Spleen (tissue), 11 donors: ENCODE results near the gene SDC1. TPM values are rescaled to one million over a fixed set of nuclear protein-coding genes. Genes with fewer than 3 reads are reported as not detected.

ENCODE experiments used
- DNase-seq: peaks from one replicate; pipeline ENCODE4 v3.0.0-alpha.2; 2020
- H3K27ac ChIP-seq, 8 donors: fragments of 200-600 bp; sonication (generic) in 7 of 8; 1 replicate in 4 of 8; 2 replicates in 4 of 8; pipeline versions ENCODE4 v1.5.0 to v1.8.0; 2016 to 2021; ENCODE audit warnings: inconsistent platforms in 4 of 8, mild to moderate bottlenecking in 4 of 8, moderate library complexity in 1 of 8
- H3K27me3 ChIP-seq, 7 donors: fragments of 200-600 bp; sonication (generic) in 6 of 7; replicated peaks in 1 of 7; 1 replicate in 4 of 7; 2 replicates in 3 of 7; pipeline versions ENCODE4 v1.5.0 to v1.8.0; 2016 to 2021; ENCODE audit warnings: inconsistent platforms in 3 of 7, mild to moderate bottlenecking in 1 of 7
- H3K36me3 ChIP-seq, 6 donors: fragments of 200-600 bp; sonication (generic) in 5 of 6; 1 replicate in 4 of 6; 2 replicates in 2 of 6; pipeline versions ENCODE4 v1.5.0 to v1.8.0; 2016 to 2021; ENCODE audit warnings: inconsistent platforms in 2 of 6
- H3K4me1 ChIP-seq, 6 donors: fragments of 200-600 bp; sonication (generic) in 5 of 6; 1 replicate in 3 of 6; 2 replicates in 3 of 6; pipeline versions ENCODE4 v1.5.0 to v1.8.0; 2016 to 2021; ENCODE audit warnings: inconsistent platforms in 3 of 6
- H3K4me3 ChIP-seq, 8 donors: fragments of 200-600 bp; sonication (generic) in 7 of 8; 1 replicate in 4 of 8; 2 replicates in 4 of 8; pipeline versions ENCODE4 v1.5.0 to v1.8.0; 2016 to 2021; ENCODE audit warnings: inconsistent platforms in 4 of 8, mild to moderate bottlenecking in 4 of 8, moderate library complexity in 2 of 8
- H3K9me3 ChIP-seq, 8 donors: fragments of 200-600 bp; sonication (generic) in 7 of 8; 1 replicate in 4 of 8; 2 replicates in 4 of 8; pipeline versions ENCODE4 v1.5.0 to v1.8.0; 2016 to 2021; ENCODE audit warnings: inconsistent platforms in 4 of 8
- POLR2A ChIP-seq, 3 donors: fragments of 450-650 bp; IDR thresholded peaks; one replicate each; pipeline ENCODE4 v1.5.1; 2017; ENCODE audit warnings: antibody characterized with exemption in 3 of 3, mild to moderate bottlenecking in 1 of 3
- POLR2AphosphoS5 ChIP-seq, 3 donors: sonication (generic); formaldehyde crosslinking; IDR thresholded peaks; one replicate each; pipeline ENCODE4 v1.5.1; 2017; ENCODE audit warnings: antibody characterized with exemption in 3 of 3
- WGBS, 5 donors: extraction: QIAGEN DNeasy Blood & Tissue Kit in 3 of 5; methylation state at CpG; one replicate each; pipeline versions ENCODE4 v1.1.5 to v1.1.7; 2013 to 2018; 5-methylcytosine and 5-hydroxymethylcytosine counted together
- intact Hi-C: fragments of 100-400 bp; cut with DNase I; formaldehyde crosslinking; loops from one replicate; pipeline ENCODE4 v1.15.0; 2023; ENCODE audit warnings: low total_unique reads
- polyA plus RNA-seq, 3 donors: library from polyadenylated mRNA; stranded (reverse); fragments of 200-250 nt; gene quantifications; one replicate each; pipeline ENCODE4 v1.2.1, GENCODE V29; 2013
- total RNA-seq, 7 donors: library from RNA; depleted of rRNA in 3 of 7; stranded (reverse); fragments of >200 nt in 3 of 7; fragmentation: NEBNext Ultra II Directional in 4 of 7; extraction: Animal tissue kit (Norgen Biotek cat#: 25700) in 4 of 7; gene quantifications; one replicate each; pipeline versions ENCODE4 v1.1.0 to v1.2.1, GENCODE V29; 2016 to 2021
- TF ChIP-seq, protein P1 (sequence below), 11 experiments: fragments of 200-600 bp in 7 of 11; fragments of 450-650 bp in 4 of 11; sonication (generic) in 4 of 11; IDR thresholded peaks in 8 of 11; conservative IDR thresholded peaks in 3 of 11; 1 replicate in 7 of 11; 2 replicates in 4 of 11; pipeline versions ENCODE4 v1.4.0 to v1.8.0; 2016 to 2021; ENCODE audit warnings: antibody characterized with exemption in 11 of 11, inconsistent platforms in 4 of 11, mild to moderate bottlenecking in 1 of 11
- donor health status: healthy with polysubstance abuse.
- donor health status: DM: no; HTN: no; CAD: no; lungs with moderate emphysema.
- donor health status: DM: no; HTN: no; CAD: no.
- donor health status: Bipolar disorder and iron deficiency.
- donor health status: healthy.
- donor health status: DM: no; HTN: no; CAD: no.
- donor health status: DM: yes; HTN: yes; CAD: no.

SDC1 gene
- total and polyA plus RNA-seq, 10 donors = 0.54 to 43.8 (median 15.3) TPM

DNA sequence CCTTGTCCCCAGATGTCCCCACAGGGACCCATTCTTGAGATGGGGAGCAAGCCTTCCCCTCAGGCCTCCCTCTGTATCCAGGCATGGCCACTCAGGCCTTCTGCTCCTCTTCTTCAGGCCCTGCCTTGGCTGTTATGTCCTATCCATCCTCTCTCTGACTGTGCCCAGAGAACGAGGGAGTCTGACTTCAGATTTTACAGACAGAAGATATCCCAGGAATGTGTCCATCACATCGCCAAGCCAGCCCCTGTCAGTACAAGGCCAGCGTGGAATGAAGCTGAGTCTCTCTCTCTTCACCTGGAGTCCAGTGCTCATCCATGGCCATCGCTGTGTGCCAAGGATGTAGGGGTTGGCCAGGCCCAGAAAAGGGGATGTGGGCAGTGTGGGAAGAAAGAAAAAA lies 57.6 kb downstream of the SDC1 start:
- WGBS, 5 donors = 75 to 91% (median 83%) methylated on average over 4 of the region's 4 CpGs
- Histone ChIP-seq H3K9me3 (no peaks in the 10 kb centered on the region), H3K36me3 (no peaks in the 10 kb centered on the region), H3K27ac (no peak overlapping the region), H3K27me3 (peaks cover 0 to 19% (median 0%) of the 10 kb centered on the region in 7 donors), H3K4me3 (no peak overlapping the region), H3K4me1 (no peaks in the 10 kb centered on the region)
- intact Hi-C loops = no loop called here
- TF ChIP-seq POLR2AphosphoS5 (IDR thresholded peaks at IDR 0.05) (no peak), POLR2A (IDR thresholded peaks at IDR 0.05) (no peak)
- TF ChIP-seq, protein P1, sequence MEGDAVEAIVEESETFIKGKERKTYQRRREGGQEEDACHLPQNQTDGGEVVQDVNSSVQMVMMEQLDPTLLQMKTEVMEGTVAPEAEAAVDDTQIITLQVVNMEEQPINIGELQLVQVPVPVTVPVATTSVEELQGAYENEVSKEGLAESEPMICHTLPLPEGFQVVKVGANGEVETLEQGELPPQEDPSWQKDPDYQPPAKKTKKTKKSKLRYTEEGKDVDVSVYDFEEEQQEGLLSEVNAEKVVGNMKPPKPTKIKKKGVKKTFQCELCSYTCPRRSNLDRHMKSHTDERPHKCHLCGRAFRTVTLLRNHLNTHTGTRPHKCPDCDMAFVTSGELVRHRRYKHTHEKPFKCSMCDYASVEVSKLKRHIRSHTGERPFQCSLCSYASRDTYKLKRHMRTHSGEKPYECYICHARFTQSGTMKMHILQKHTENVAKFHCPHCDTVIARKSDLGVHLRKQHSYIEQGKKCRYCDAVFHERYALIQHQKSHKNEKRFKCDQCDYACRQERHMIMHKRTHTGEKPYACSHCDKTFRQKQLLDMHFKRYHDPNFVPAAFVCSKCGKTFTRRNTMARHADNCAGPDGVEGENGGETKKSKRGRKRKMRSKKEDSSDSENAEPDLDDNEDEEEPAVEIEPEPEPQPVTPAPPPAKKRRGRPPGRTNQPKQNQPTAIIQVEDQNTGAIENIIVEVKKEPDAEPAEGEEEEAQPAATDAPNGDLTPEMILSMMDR (IDR thresholded peaks at IDR 0.05 in 8 of 11, conservative IDR thresholded peaks at IDR 0.05 in 3 of 11) = no peak
- DNase-seq = no peak

DNA sequence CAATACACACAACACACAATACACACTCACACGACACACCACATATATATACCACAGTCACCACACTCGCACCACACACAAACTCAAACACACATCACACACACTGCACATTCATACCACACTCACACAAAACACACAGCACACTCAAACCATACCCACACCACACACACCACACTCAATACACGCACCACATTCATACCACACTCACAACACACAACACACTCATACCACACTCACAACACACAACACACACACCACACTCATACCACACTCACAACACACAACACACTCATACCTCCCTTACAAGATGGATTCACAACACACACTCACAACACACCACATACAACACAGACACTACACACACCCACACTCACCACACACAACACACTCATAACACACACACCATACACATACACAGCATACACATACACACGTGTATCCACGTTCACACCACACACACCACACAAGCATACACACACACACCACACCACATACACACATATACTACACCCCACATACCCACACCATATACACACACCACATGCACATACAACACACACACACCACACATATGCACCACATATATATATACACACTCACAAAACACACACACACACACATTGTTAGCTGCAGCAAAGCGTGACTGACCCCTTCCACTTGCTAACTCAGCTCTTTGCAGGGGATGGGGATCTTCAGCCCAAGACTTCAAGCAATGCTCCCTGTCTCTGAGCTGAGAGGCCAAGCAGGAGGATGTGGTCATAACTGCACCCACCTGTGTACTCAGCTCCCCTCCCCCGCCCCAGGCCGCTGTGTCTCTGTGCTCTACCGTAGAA lies 59.0 kb downstream of the SDC1 start:
- DNase-seq = no peak
- WGBS, 5 donors = 76 to 86% (median 83%) methylated on average over 9 of the region's 9 CpGs
- TF ChIP-seq POLR2AphosphoS5 (IDR thresholded peaks at IDR 0.05) = no peak
- no peak for TF ChIP-seq POLR2A (IDR thresholded peaks at IDR 0.05)
- TF ChIP-seq, protein P1 (IDR thresholded peaks at IDR 0.05 in 8 of 11, conservative IDR thresholded peaks at IDR 0.05 in 3 of 11) = no peak
- intact Hi-C loops = no loop called here
- Histone ChIP-seq H3K27ac (no peak overlapping the region), H3K27me3 (peaks cover 0 to 19% (median 3%) of the 10 kb centered on the region in 7 donors), H3K4me1 (no peaks in the 10 kb centered on the region), H3K9me3 (no peaks in the 10 kb centered on the region), H3K4me3 (no peak overlapping the region), H3K36me3 (no peaks in the 10 kb centered on the region)

DNA sequence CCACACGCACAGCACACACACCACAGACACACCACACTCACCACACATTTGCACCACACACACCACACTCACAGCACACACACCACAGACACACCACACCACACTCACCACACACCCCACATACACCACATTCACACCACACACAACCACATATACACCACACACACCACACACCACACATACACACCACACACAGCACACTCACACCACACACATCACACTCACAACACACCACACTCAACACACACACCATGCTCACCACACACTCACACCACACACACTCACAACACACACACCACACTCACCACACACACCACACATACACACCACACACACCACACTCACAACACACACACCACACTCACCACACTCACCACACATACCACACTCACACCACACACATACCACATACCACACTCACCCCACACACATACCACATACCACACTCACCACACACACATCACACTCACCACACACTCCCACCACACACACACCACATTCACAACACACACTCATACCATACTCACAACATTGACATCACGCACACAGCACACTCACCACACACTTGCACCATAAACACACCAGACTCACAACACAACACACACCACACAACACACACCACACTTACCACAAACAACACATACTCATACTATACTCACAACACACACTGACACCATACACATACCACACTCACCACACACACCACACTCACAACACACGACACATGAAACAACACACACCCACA lies 60.0 kb downstream of the SDC1 start:
- H3K27me3 ChIP-seq = peaks cover 0 to 21% (median 3%) of the 10 kb centered on the region in 7 donors
- no peaks in the 10 kb centered on the region for H3K4me1 ChIP-seq
- TF ChIP-seq POLR2AphosphoS5 (IDR thresholded peaks at IDR 0.05) = no peak
- no peak for TF ChIP-seq POLR2A (IDR thresholded peaks at IDR 0.05)
- TF ChIP-seq, protein P1 (IDR thresholded peaks at IDR 0.05 in 8 of 11, conservative IDR thresholded peaks at IDR 0.05 in 3 of 11) = no peak
- H3K4me3 ChIP-seq = no peak overlapping the region
- H3K36me3 ChIP-seq = no peaks in the 10 kb centered on the region
- 82 to 89% (median 89%) methylated on average over 3 of the region's 3 CpGs for WGBS, 5 donors
- no peak for DNase-seq
- intact Hi-C loops = no loop called here
- no peak overlapping the region for H3K27ac ChIP-seq
- no peaks in the 10 kb centered on the region for H3K9me3 ChIP-seq
